MCF 10A (cell line): Measurements from ENCODE around the gene IFT122. TPM values are rescaled to one million over a fixed set of nuclear protein-coding genes. Genes with fewer than 3 reads are reported as not detected.
"Not testable (repeated sequence)": the region's sequence is repeated elsewhere in the genome, so short reads cannot be mapped to it uniquely, and the experiment has no call there.

Experiments used
- Bru-seq: library from RNA; stranded (reverse); fragments of 400-500 nt; gene quantifications from one replicate; lab custom pipeline; 2021; lab: Mats Ljungman, UMichigan
- BruChase-seq, 2 experiments: library from RNA; stranded (reverse); fragments of 400-500 nt; gene quantifications; one replicate each; lab custom pipeline; 2021; lab: Mats Ljungman, UMichigan
- BruUV-seq: library from RNA; stranded (reverse); fragments of 400-500 nt; replicated peaks from 2 replicates; lab custom pipeline; 2021; lab: Mats Ljungman, UMichigan
- CTCF ChIA-PET: fragments of 300-600 bp; sonication (Branson Sonifier 250); formaldehyde crosslinking; extraction: SDS; loops from one replicate; lab custom pipeline; 2021; ENCODE audit warnings: antibody characterized with exemption, inconsistent platforms; lab: Yijun Ruan, JAX
- POLR2A ChIA-PET: fragments of 300-600, 350-650 bp; sonication (Branson Sonifier 250); formaldehyde crosslinking; extraction: SDS; loops from one replicate; lab custom pipeline; 2020; ENCODE audit warnings: antibody characterized with exemption, inconsistent platforms; lab: Yijun Ruan, JAX
- DNase-seq: peaks from one replicate; pipeline ENCODE4 v3.0.0-alpha.2; 2018; ENCODE audit not compliant: unreplicated experiment
- H3K27ac Mint-ChIP-seq: one replicate; pipeline ENCODE4 v1.8.0; 2022; ENCODE audit warnings: mild to moderate bottlenecking, low read depth, mixed read lengths; ENCODE audit not compliant: unreplicated experiment
- H3K27me3 Mint-ChIP-seq: one replicate; pipeline ENCODE4 v1.8.0; 2022; ENCODE audit warnings: mixed read lengths; ENCODE audit not compliant: insufficient read depth, unreplicated experiment
- H3K36me3 Mint-ChIP-seq: one replicate; pipeline ENCODE4 v1.8.0; 2022; ENCODE audit warnings: mild to moderate bottlenecking, moderate library complexity, mixed read lengths; ENCODE audit not compliant: insufficient read depth, unreplicated experiment
- H3K4me1 Mint-ChIP-seq: one replicate; pipeline ENCODE4 v1.8.0; 2022; ENCODE audit warnings: mixed read lengths; ENCODE audit not compliant: insufficient read depth, unreplicated experiment
- H3K4me3 Mint-ChIP-seq: one replicate; pipeline ENCODE4 v1.8.0; 2022; ENCODE audit warnings: mild to moderate bottlenecking, moderate library complexity, mixed read lengths; ENCODE audit not compliant: unreplicated experiment
- H3K9me3 Mint-ChIP-seq: one replicate; pipeline ENCODE4 v1.8.0; 2022; ENCODE audit warnings: mixed read lengths; ENCODE audit not compliant: unreplicated experiment
- intact Hi-C: fragments of 100-400 bp; cut with micrococcal nuclease; formaldehyde crosslinking; loops from 2 replicates; pipeline ENCODE4 v1.14.1; 2022
- long read RNA-seq: library from polyadenylated mRNA; stranded (forward); transcript quantifications from one replicate; pipeline ENCODE4 v2.0.0, GENCODE V29; 2022
- total RNA-seq: library from RNA; stranded (reverse); gene quantifications from 2 replicates; pipeline ENCODE4 v1.2.3, GENCODE V29; 2022
- TF ChIP-seq, protein P1 (sequence below): fragments of 200-600 bp; IDR thresholded peaks from one replicate; pipeline ENCODE4 v1.8.0; 2022; ENCODE audit warnings: antibody characterized with exemption, mild to moderate bottlenecking; ENCODE audit not compliant: unreplicated experiment

Gene IFT122
- 18.7 and 21.0 TPM in 2 replicates for total RNA-seq
- percentile 53 among the genes with signal in this experiment for Bru-seq, nascent RNA
- percentile 59 among the genes with signal in this experiment for BruChase-seq, experiment 1, labeled RNA remaining after a 6-hour chase
- percentile 60 among the genes with signal in this experiment for BruChase-seq, experiment 2, labeled RNA remaining after a 2-hour chase
- long read RNA-seq, full-length matches to known transcripts: 20 of 51 reads
- long read RNA-seq, partial matches to known transcripts: 3 of 51 reads
- long read RNA-seq, other reads (novel, unspliced or antisense): 28 of 51 reads

DNA sequence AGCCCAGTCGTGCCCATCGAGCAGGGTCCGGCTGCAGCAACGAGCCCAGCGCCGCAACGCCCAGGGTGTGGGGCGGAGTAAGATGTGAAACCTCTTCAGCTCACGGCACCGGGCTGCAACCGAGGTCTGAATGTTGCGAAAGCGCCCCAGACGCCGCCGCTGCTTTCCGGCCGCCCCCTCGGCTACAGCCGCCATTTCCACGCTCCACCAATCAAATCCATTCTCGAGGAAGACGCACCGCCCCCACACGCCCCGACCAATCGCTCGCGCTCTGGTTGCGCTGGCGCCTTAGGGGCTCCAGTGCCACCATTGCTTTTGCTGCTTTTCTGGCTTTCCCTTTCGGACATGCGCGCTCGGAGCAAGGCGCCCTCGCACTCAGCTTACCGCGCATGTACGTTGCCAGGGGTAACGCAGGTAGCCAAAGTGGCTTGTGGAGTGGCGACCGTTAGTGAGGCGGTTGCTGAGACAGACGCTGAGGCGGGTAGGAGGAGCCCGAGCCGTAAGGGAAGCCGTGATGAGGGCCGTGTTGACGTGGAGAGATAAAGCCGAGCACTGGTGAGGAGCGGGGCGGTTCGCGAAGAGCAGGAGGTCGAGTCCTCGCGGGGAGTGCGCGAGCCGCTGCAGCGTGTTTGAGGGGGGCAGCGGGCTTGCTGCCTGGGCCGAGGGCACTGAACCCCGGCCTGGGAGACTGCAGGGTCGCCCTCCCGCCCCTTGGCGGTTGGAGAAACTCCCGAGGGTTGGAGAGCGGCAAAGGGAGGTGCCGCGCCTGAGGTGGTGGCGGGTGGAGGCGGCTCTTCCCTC, at the start of gene IFT122, which contains the start of gene MBD4:
IFT122 (plus strand) TSS at position 408 of the 801 bp plus-strand sequence; CDS start at position 515, 107 bp downstream.
MBD4 (minus strand) TSS at position 132 of the 801 bp plus-strand sequence; CDS start at position 17, 115 bp downstream.
- intact Hi-C loops: loop anchor here (2.0 to 5.0 kb wide), 3 partner anchors 43 to 123 kb away; a partner anchor contains a TSS
- Mint-ChIP-seq H3K4me3 (peak within 1 kb of the TSS; percentile 83), H3K4me1 (peaks cover 49% of the 10 kb centered on the region), H3K36me3 (peaks cover 40% of the 10 kb centered on the region), H3K9me3 (no peaks in the 10 kb centered on the region), H3K27me3 (no peaks in the 10 kb centered on the region), H3K27ac (peak within 1 kb of the TSS; percentile 96)
- ChIA-PET CTCF (interaction anchor here (0.7 to 3.8 kb wide), 8 partner anchors 10 to 560 kb away, joined by 3 to 17 read pairs (median 6); no protein-coding TSS in a partner anchor), POLR2A (interaction anchor here (0.6 to 7.6 kb wide), 38 partner anchors 10 to 759 kb away, joined by 3 to 75 read pairs (median 7); partner anchors contain the start of genes EFCAB12 and RAB43)
- no TSS peak for BruUV-seq
- TF ChIP-seq, protein P1, sequence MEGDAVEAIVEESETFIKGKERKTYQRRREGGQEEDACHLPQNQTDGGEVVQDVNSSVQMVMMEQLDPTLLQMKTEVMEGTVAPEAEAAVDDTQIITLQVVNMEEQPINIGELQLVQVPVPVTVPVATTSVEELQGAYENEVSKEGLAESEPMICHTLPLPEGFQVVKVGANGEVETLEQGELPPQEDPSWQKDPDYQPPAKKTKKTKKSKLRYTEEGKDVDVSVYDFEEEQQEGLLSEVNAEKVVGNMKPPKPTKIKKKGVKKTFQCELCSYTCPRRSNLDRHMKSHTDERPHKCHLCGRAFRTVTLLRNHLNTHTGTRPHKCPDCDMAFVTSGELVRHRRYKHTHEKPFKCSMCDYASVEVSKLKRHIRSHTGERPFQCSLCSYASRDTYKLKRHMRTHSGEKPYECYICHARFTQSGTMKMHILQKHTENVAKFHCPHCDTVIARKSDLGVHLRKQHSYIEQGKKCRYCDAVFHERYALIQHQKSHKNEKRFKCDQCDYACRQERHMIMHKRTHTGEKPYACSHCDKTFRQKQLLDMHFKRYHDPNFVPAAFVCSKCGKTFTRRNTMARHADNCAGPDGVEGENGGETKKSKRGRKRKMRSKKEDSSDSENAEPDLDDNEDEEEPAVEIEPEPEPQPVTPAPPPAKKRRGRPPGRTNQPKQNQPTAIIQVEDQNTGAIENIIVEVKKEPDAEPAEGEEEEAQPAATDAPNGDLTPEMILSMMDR: no peak
- DNase-seq: peak; percentile 99

- H3K9me3 Mint-ChIP-seq, H3K27me3 Mint-ChIP-seq, H3K27ac Mint-ChIP-seq, BruUV-seq, DNase-seq, intact Hi-C loops, H3K4me3 Mint-ChIP-seq: not testable (repeated sequence)
- Mint-ChIP-seq H3K36me3 (peaks cover 52% of the 10 kb centered on the region), H3K4me1 (peaks cover 12% of the 10 kb centered on the region)
- CTCF ChIA-PET: interaction anchor here (0.6 to 0.8 kb wide), 3 partner anchors 8 to 439 kb away, joined by 3 to 4 read pairs (median 3); a partner anchor contains a TSS
- POLR2A ChIA-PET: interaction anchor here (0.6 kb wide), 1 partner anchor 308 kb away, joined by 3 read pairs; no protein-coding TSS in a partner anchor
Observed at GRCh38 chr3:129391583-129391982, 48.4 kb upstream of the IFT122 start.

- CTCF ChIA-PET, DNase-seq, H3K27ac Mint-ChIP-seq, H3K4me3 Mint-ChIP-seq, H3K9me3 Mint-ChIP-seq, H3K27me3 Mint-ChIP-seq, intact Hi-C loops, BruUV-seq: not testable (repeated sequence)
- POLR2A ChIA-PET: interaction anchor here (0.6 kb wide), 1 partner anchor 309 kb away, joined by 3 read pairs; no protein-coding TSS in a partner anchor
- peaks cover 19% of the 10 kb centered on the region for H3K4me1 Mint-ChIP-seq
- H3K36me3 Mint-ChIP-seq: peaks cover 48% of the 10 kb centered on the region
Observed at GRCh38 chr3:129392106-129392887, 47.7 kb upstream of the IFT122 start.

DNA sequence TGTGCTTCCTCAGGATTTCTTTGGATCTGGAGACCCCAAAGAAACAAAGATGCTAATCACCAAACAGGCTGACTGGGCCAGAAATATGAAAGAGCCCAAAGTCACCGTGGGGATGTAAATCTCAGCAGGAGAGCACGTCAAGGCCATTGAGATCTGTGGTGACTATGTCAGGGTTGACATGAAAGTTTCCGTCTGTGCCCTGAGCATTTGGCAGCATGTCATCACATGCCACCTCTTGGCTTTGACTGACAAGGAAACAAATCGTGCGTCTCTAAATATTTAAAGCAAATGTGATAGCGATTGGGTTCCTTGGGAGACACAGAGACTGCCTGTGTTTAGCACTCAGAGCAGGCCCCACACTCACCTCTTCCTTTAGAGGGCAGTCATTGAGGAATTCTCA, 46.8 kb upstream of the IFT122 start:
- DNase-seq: no peak
- BruUV-seq: no TSS peak
- Mint-ChIP-seq H3K36me3 (peaks cover 42% of the 10 kb centered on the region), H3K27ac (no peak overlapping the region), H3K4me3 (no peak overlapping the region), H3K4me1 (peaks cover 25% of the 10 kb centered on the region), H3K27me3 (no peaks in the 10 kb centered on the region), H3K9me3 (no peaks in the 10 kb centered on the region)
- CTCF ChIA-PET: no interaction called here
- TF ChIP-seq, protein P1: no peak
- intact Hi-C loops: no loop called here
- POLR2A ChIA-PET: no interaction called here

DNA sequence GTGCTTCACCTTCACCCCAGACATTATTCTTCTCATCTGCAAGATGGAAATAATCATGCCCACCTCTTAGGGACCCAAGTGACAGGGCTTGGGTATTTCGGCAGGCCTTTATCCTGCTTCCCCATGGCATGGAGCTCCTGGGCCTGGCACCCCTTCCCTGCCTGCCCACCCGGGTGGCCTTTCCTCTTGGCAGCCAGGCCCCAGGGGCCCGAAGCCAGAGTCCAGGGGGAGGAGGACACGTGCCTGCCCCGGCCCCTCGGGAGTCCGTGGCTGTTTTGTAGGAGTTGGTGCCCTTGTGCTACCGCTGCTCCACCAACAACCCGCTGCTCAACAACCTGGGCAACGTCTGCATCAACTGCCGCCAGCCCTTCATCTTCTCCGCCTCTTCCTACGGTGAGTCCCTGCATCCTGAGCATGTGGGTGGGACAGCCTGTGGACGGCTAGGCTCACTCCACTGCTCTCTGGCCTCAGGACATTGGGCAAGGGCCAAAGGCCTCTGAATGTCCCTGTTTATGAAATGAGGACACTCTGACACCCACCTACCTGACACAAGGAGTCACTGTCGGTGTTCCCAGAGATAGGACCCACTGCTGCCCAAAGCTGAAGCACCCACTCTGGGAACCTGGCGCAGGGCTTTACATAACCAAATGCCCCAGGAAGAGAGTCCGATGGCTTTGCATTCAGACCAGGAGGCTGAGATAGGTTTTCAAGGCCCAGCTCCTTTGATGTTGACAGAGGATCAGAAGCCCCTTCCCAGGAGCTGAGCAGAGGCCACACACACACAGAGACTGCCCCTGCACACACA, 46.1 kb upstream of the IFT122 start:
- BruUV-seq, POLR2A ChIA-PET, intact Hi-C loops, H3K9me3 Mint-ChIP-seq, H3K27ac Mint-ChIP-seq, H3K27me3 Mint-ChIP-seq, CTCF ChIA-PET, H3K4me3 Mint-ChIP-seq, DNase-seq: not testable (repeated sequence)
- peaks cover 49% of the 10 kb centered on the region for H3K36me3 Mint-ChIP-seq
- peaks cover 30% of the 10 kb centered on the region for H3K4me1 Mint-ChIP-seq
